BE2C (cell line): ENCODE data around the gene DKK3. TPM values are rescaled to one million over a fixed set of nuclear protein-coding genes. Genes with fewer than 3 reads are reported as not detected.

Source experiments
- DNase-seq: peaks from one replicate; pipeline ENCODE4 v3.0.0-alpha.2; 2020
- H3K27me3 ChIP-seq: fragments of 250-450 bp; sonication (Bioruptor Pico); 2 replicates; pipeline ENCODE4 v1.5.1; 2020; ENCODE audit warnings: mild to moderate bottlenecking
- H3K36me3 ChIP-seq: fragments of 250-450 bp; sonication (Bioruptor Pico); 2 replicates; pipeline ENCODE4 v1.5.1; 2020; ENCODE audit warnings: mild to moderate bottlenecking
- H3K4me1 ChIP-seq: fragments of 250-450 bp; sonication (Bioruptor Pico); 2 replicates; pipeline ENCODE4 v1.5.1; 2020
- H3K4me3 ChIP-seq: 2 replicates; pipeline ENCODE4 v1.5.1; 2011; ENCODE audit warnings: low read depth, low read length
- H3K9me3 ChIP-seq: fragments of 250-450 bp; sonication (Bioruptor Pico); 2 replicates; pipeline ENCODE4 v1.5.1; 2020
- polyA plus RNA-seq: library from polyadenylated mRNA; unstranded; fragments of >200 nt; gene quantifications from one replicate; pipeline ENCODE4 v1.2.1, GENCODE V29; 2012; ENCODE audit warnings: low read depth, missing spikeins; ENCODE audit not compliant: insufficient read length, insufficient read depth
- TF ChIP-seq, protein P1 (sequence below): IDR thresholded peaks from 2 replicates; pipeline ENCODE4 v1.5.1; 2012; ENCODE audit warnings: mild to moderate bottlenecking, low read depth, low read length

The DKK3 gene
- polyA plus RNA-seq = 28.2 TPM

DNA sequence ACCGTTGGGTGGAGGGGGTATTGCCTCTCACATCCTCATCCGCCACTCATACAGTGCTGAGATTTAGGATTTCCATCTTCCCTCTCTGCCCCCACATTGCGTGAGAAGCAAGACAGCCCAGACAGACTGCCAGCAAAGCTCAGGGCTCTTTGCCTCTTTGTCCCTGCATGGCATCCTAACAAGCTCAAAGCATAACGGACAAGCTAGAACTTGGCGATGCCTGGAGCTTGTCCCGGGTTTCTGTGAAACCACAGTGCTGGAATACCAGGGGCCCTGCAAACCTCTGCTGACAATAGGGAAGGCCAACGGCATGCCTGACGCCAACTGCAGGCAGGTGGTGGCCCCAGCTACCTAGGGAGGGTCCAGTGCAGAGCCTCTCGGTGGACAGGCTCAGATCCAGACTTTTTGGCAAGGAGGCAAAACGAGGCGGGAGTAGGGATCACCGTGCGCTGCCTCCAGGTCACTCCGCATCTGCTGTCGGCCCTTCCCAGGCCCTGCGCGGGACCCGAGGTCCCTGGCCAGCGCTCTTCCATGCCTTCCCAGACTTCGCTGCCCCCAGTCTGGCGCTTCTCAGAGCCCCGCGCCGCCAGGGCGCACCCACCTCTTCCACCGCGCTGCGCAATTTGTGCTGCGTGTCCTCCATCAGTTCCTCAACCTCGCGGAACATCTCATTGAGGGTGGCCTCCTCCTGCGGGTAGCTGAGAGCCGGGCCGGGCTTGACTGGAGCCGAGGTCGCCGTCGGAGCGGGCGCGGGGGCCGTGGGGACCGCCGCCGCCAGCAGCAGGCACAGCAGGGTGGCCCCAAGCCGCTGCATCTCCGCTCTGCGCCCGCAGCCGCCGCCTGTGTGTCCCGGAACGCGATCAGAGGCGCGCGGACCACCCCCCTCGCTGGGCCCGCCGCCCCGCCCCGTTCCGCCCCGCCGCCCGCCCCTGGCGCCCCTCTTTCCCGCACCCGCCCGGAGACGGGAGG lies at the start of gene DKK3:
TSS of gene DKK3 (minus strand) at position 858 of the 969 bp plus-strand sequence. CDS start at position 814, 44 bp downstream.
- Histone ChIP-seq H3K27me3 (no peaks in the 10 kb centered on the region), H3K4me1 (0 out of 2 replicates have a peak, but pooled peaks cover 4% of the 10 kb centered on the region), H3K4me3 (peak within 1 kb of the TSS; percentile 62), H3K36me3 (no peaks in the 10 kb centered on the region), H3K9me3 (no peaks in the 10 kb centered on the region)
- TF ChIP-seq, protein P1, sequence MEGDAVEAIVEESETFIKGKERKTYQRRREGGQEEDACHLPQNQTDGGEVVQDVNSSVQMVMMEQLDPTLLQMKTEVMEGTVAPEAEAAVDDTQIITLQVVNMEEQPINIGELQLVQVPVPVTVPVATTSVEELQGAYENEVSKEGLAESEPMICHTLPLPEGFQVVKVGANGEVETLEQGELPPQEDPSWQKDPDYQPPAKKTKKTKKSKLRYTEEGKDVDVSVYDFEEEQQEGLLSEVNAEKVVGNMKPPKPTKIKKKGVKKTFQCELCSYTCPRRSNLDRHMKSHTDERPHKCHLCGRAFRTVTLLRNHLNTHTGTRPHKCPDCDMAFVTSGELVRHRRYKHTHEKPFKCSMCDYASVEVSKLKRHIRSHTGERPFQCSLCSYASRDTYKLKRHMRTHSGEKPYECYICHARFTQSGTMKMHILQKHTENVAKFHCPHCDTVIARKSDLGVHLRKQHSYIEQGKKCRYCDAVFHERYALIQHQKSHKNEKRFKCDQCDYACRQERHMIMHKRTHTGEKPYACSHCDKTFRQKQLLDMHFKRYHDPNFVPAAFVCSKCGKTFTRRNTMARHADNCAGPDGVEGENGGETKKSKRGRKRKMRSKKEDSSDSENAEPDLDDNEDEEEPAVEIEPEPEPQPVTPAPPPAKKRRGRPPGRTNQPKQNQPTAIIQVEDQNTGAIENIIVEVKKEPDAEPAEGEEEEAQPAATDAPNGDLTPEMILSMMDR = no peak
- DNase-seq = peak; percentile 23

DNA sequence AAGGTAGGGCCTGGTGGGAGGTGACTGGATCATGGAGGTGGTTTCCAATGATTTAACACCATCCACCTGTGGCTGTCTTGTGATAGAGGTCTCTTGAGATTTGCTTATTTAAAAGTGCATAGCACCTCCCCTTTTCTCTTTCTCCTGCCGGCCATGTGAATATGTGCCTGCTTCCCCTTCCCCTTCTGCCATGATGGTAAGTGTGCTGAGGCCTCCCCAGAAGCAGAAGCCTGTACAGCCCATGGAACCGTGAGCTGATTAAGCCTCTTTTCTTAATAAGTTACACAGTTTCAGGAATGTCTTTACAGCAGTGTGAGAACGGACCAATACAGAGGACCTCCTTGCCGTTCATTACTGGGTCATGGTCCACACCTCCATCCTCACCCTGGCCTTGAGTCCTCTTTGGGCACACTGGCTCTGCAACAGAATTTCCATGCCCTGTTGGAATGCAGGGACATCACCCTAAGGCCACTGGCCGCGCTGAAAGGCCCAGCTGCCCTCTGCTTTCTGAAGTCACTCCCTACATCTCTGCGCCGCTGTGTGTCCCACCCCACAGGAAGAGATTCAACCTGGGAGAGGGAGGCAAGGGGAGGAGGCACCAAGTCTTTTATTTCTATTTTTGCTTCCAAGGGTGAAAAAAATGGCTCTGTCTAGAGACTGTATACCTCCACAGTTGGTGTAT lies 49.0 kb upstream of the DKK3 start:
- no peaks in the 10 kb centered on the region for H3K4me1 ChIP-seq
- no peaks in the 10 kb centered on the region for H3K9me3 ChIP-seq
- no peak overlapping the region for H3K4me3 ChIP-seq
- TF ChIP-seq, protein P1 = no peak
- H3K36me3 ChIP-seq = no peaks in the 10 kb centered on the region
- no peak for DNase-seq
- no peaks in the 10 kb centered on the region for H3K27me3 ChIP-seq

DNA sequence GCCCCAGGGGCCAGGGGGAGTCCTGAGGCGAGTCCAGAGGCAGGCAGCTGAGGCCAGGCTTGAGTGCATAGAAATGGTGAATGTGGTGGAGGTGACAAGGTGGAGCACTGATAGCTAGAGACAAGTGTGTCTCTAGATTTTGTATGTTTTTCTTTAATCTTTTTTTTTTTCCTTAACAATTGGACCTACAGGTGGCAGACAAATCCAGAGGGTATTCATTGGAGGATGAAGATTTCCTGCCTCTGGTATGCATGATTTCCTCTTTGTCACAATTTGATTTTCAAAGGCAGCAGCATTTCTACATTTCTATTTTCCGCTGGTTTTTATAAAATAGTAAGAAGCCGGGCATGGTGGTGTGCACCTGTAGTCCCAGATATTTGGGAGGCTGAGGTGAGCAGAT lies 47.7 kb upstream of the DKK3 start:
- H3K4me1 ChIP-seq = no peaks in the 10 kb centered on the region
- H3K4me3 ChIP-seq = no peak overlapping the region
- TF ChIP-seq, protein P1 = no peak
- no peaks in the 10 kb centered on the region for H3K9me3 ChIP-seq
- no peaks in the 10 kb centered on the region for H3K36me3 ChIP-seq
- no peaks in the 10 kb centered on the region for H3K27me3 ChIP-seq
- DNase-seq = no peak

DNA sequence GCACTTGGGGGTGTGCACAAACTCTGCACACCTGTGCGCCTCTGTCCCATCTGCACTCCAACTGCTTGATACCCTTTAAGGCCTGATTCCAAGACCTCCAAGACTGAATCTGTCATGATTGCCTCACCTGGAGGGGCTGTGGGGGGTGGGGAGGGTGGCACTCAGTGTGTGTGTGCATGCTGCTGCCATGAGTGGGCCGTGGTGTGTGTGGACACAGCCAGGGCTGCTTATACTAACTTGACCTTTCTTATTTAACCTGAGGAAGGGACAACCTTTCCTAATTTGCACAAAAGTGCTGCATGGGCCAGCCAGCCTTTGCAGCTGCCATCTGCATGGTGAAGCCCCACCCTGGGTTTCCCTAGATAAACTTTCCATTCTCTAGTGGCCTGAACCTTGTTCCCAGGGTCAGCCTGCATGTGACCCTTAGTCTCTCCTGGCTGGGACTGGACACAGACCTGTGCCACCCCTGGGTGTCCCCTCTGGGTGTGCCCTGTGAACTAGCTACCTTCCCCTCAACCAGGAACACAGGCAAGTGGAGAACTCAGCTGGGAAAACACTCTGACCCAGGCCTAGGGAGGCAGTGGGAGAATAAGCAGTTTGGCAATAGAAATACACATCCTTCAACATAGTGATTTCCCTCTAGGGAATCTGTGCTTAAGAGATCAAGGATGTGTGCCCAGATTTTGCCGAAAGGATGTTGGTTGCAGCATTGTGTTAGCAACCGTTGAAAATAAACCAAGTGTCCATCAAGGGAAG lies 45.4 kb upstream of the DKK3 start:
- no peak overlapping the region for H3K4me3 ChIP-seq
- DNase-seq = no peak
- TF ChIP-seq, protein P1 = no peak
- H3K27me3 ChIP-seq = no peaks in the 10 kb centered on the region
- H3K36me3 ChIP-seq = no peaks in the 10 kb centered on the region
- no peaks in the 10 kb centered on the region for H3K4me1 ChIP-seq
- no peaks in the 10 kb centered on the region for H3K9me3 ChIP-seq

DNA sequence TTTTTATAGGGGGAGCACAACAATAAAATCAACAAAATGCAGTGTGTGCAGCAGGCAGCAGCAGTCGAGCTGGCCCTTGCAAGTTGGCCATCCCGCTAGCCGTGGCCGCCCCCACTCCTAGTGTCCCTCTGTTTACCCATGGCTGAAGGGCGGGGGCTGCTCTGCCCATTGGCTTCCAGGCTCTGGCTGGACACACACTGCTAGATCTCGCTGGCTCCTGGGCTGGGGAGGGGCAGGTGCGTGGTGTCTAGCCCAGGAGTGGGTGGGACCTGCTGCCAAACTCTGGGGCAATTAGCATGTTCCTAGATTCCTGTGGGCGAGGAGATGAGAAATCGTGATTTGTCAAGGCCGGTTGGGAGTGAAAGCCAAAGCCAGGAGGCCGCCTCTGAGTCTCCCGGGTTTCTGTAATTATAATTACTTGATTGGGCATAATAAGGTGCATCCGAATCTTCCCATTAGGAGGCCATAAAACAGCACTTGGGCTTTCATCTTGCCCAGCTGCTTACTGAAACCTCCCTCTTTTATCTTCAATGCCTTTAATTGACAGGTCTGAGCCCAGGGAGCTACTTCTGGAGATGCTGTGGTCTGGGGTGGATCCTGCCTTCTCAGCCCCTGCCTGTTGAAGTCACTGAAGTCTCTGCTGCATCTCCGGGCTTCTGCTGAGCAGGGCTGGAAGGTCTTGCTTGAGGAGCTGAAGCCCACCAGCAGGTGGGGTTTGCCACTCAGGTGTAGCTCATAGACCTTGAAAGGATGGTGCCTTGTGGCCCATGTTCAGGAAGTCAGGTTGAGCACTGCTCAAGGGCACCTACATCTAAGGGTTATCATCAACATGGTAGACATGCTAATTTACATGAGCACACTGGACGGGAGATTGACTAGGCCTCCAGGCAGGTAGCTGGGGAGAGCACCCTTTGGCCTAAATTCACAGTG lies 44.5 kb upstream of the DKK3 start:
- Histone ChIP-seq H3K9me3 (no peaks in the 10 kb centered on the region), H3K36me3 (no peaks in the 10 kb centered on the region), H3K4me1 (no peaks in the 10 kb centered on the region), H3K27me3 (no peaks in the 10 kb centered on the region), H3K4me3 (no peak overlapping the region)
- TF ChIP-seq, protein P1 = no peak
- no peak for DNase-seq
